CD14-positive monocyte (primary cell): ENCODE results near the gene STRA6. TPM values are rescaled to one million over a fixed set of nuclear protein-coding genes. Genes with fewer than 3 reads are reported as not detected.

Experiments used
- DNase-seq, 3 donors: peaks; one replicate each; pipeline ENCODE4 v3.0.0-alpha.2; 2011 to 2022
- H2AFZ ChIP-seq: 2 replicates; pipeline ENCODE4 v1.6.0; 2012; ENCODE audit warnings: mild to moderate bottlenecking, low read depth, low read length, inconsistent platforms; ENCODE audit not compliant: insufficient read depth, poor library complexity, severe bottlenecking
- H3K27ac ChIP-seq, 2 donors: 1 replicate in 1 of 2; 2 replicates in 1 of 2; pipeline ENCODE4 v1.5.1; 2012 to 2013; ENCODE audit warnings: low read length in 2 of 2, control low read depth in 1 of 2, inconsistent platforms in 1 of 2, low read depth in 1 of 2, mild to moderate bottlenecking in 1 of 2
- H3K27me3 ChIP-seq, 2 donors: one replicate each; pipeline versions ENCODE4 v1.6.0 to v1.6.1; 2011 to 2013; ENCODE audit warnings: low read length in 2 of 2; ENCODE audit not compliant: control insufficient read depth in 2 of 2, insufficient read depth in 2 of 2
- H3K36me3 ChIP-seq, 2 donors: replicated peaks in 1 of 2; 1 replicate in 1 of 2; 2 replicates in 1 of 2; pipeline versions ENCODE4 v1.5.1 to v1.6.1; 2012 to 2013; ENCODE audit warnings: low read length in 2 of 2, control low read depth in 1 of 2, inconsistent platforms in 1 of 2, mild to moderate bottlenecking in 1 of 2; ENCODE audit not compliant: insufficient read depth in 2 of 2, control insufficient read depth in 1 of 2
- H3K4me1 ChIP-seq, 2 donors: 1 replicate in 1 of 2; 2 replicates in 1 of 2; pipeline versions ENCODE4 v1.5.1 to v1.6.1; 2012 to 2013; ENCODE audit warnings: low read length in 2 of 2, control low read depth in 1 of 2, inconsistent platforms in 1 of 2, mild to moderate bottlenecking in 1 of 2, moderate library complexity in 1 of 2; ENCODE audit not compliant: insufficient read depth in 2 of 2, control insufficient read depth in 1 of 2
- H3K4me2 ChIP-seq: replicated peaks from 2 replicates; pipeline ENCODE3; 2012; ENCODE audit warnings: low read length, moderate library complexity, mild to moderate bottlenecking; ENCODE audit not compliant: poor library complexity, severe bottlenecking; ENCODE audit errors: extremely low read depth
- H3K4me3 ChIP-seq, 3 experiments: fragments of 200-600 bp in 1 of 3; sonication (generic) in 1 of 3; replicated peaks in 1 of 3; 1 replicate in 2 of 3; 2 replicates in 1 of 3; pipeline ENCODE4 v1.5.1; 2011 to 2013; ENCODE audit warnings: low read length in 3 of 3, mild to moderate bottlenecking in 3 of 3, control low read depth in 2 of 3, low read depth in 2 of 3, inconsistent platforms in 1 of 3, moderate library complexity in 1 of 3
- H3K79me2 ChIP-seq: 2 replicates; pipeline ENCODE4 v1.6.0; 2012; ENCODE audit warnings: mild to moderate bottlenecking, control low read depth, inconsistent platforms, low read length, moderate library complexity; ENCODE audit not compliant: insufficient read depth
- H3K9ac ChIP-seq: 2 replicates; pipeline ENCODE4 v1.6.0; 2017; ENCODE audit warnings: low read length, mild to moderate bottlenecking; ENCODE audit not compliant: insufficient read depth, poor library complexity, severe bottlenecking
- H3K9me3 ChIP-seq, 2 donors: replicated peaks in 1 of 2; 1 replicate in 1 of 2; 2 replicates in 1 of 2; pipeline versions ENCODE4 v1.5.1 to v1.6.1; 2012 to 2013; ENCODE audit warnings: low read length in 2 of 2, control low read depth in 1 of 2; ENCODE audit not compliant: control insufficient read depth in 1 of 2, insufficient read depth in 1 of 2
- H4K20me1 ChIP-seq: 2 replicates; pipeline ENCODE4 v1.6.0; 2012; ENCODE audit warnings: mild to moderate bottlenecking, low read length, control low read depth, moderate library complexity; ENCODE audit not compliant: insufficient read depth
- H3K27ac Mint-ChIP-seq, 7 donors: one replicate each; pipeline ENCODE4 v1.8.0; 2020; ENCODE audit warnings: mild to moderate bottlenecking in 7 of 7, mixed read lengths in 7 of 7, moderate library complexity in 6 of 7, inconsistent platforms in 2 of 7
- H3K27me3 Mint-ChIP-seq, 3 donors: one replicate each; pipeline ENCODE4 v1.8.0; 2021 to 2022; ENCODE audit warnings: low read depth in 3 of 3, mild to moderate bottlenecking in 3 of 3, mixed read lengths in 3 of 3, moderate library complexity in 3 of 3, inconsistent platforms in 1 of 3
- H3K36me3 Mint-ChIP-seq, 2 donors: one replicate each; pipeline ENCODE4 v1.8.0; 2020; ENCODE audit warnings: mixed read lengths in 2 of 2, inconsistent platforms in 1 of 2, mild to moderate bottlenecking in 1 of 2
- H3K4me1 Mint-ChIP-seq: one replicate; pipeline ENCODE4 v1.8.0; 2020; ENCODE audit warnings: mild to moderate bottlenecking, mixed read lengths
- H3K4me3 Mint-ChIP-seq, 2 donors: one replicate each; pipeline ENCODE4 v1.8.0; 2020; ENCODE audit warnings: mild to moderate bottlenecking in 2 of 2, mixed read lengths in 2 of 2, moderate library complexity in 1 of 2
- H3K9me3 Mint-ChIP-seq, 7 donors: one replicate each; pipeline ENCODE4 v1.8.0; 2020 to 2022; ENCODE audit warnings: mixed read lengths in 7 of 7, mild to moderate bottlenecking in 6 of 7, moderate library complexity in 6 of 7, inconsistent platforms in 2 of 7
- CTCF ChIP-seq: fragments of 200-600 bp; IDR thresholded peaks from one replicate; pipeline ENCODE4 v1.8.0; 2022; ENCODE audit warnings: antibody characterized with exemption, mild to moderate bottlenecking
- WGBS: methylation state at CpG from one replicate; pipeline ENCODE4 v1.1.5; 2013; ENCODE audit warnings: missing lambda C conversion rate; ENCODE audit not compliant: insufficient coverage; 5-methylcytosine and 5-hydroxymethylcytosine counted together
- intact Hi-C, 2 donors: fragments of 100-400 bp; cut with micrococcal nuclease; formaldehyde crosslinking; loops; one replicate each; pipeline versions ENCODE4 v1.15.0 to v1.15.1; 2023
- polyA plus RNA-seq, 3 donors: library from polyadenylated mRNA; depleted of rRNA in 1 of 3; unstranded in 2 of 3; stranded (reverse) in 1 of 3; fragments of 300-500 nt in 2 of 3; fragments of >200 nt in 1 of 3; fragmentation: Illumina TruSeq in 2 of 3; gene quantifications; 1 replicate in 2 of 3; 2 replicates in 1 of 3; pipeline ENCODE4 v1.2.3, GENCODE V29; 2012 to 2021

Gene STRA6
- polyA plus RNA-seq, 3 donors: not detected

GRCh38 chr15:74217907-74218885 lies 15.6 kb upstream of the STRA6 start:
- Histone ChIP-seq H3K36me3 (no peaks in the 10 kb centered on the region), H4K20me1 (no peaks in the 10 kb centered on the region), H3K4me3 (no peak overlapping the region), H3K27me3 (peaks cover 1 to 14% of the 10 kb centered on the region in 2 donors), H3K27ac (no peak overlapping the region), H2AFZ (no peak overlapping the region), H3K9ac (no peak overlapping the region), H3K4me1 (no peaks in the 10 kb centered on the region), H3K9me3 (no peaks in the 10 kb centered on the region), H3K79me2 (no peaks in the 10 kb centered on the region), H3K4me2 (no peak overlapping the region)
- Mint-ChIP-seq H3K4me1 (no peaks in the 10 kb centered on the region), H3K4me3 (no peak overlapping the region), H3K36me3 (no peaks in the 10 kb centered on the region), H3K27me3 (peaks cover 12 to 29% (median 23%) of the 10 kb centered on the region in 3 donors), H3K9me3 (no peaks in the 10 kb centered on the region), H3K27ac (no peak overlapping the region)
- intact Hi-C loops: no loop called here
- 98% methylated on average over 15 of the region's 16 CpGs for WGBS
- TF ChIP-seq CTCF: no peak
- DNase-seq: no peak

GRCh38 chr15:74216949-74217348 lies 14.4 kb upstream of the STRA6 start:
- Mint-ChIP-seq H3K9me3 (no peaks in the 10 kb centered on the region), H3K27me3 (peaks cover 11 to 18% (median 16%) of the 10 kb centered on the region in 3 donors), H3K4me1 (no peaks in the 10 kb centered on the region), H3K36me3 (no peaks in the 10 kb centered on the region), H3K27ac (no peak overlapping the region), H3K4me3 (no peak overlapping the region)
- H3K36me3 ChIP-seq: no peaks in the 10 kb centered on the region
- no peaks in the 10 kb centered on the region for H4K20me1 ChIP-seq
- intact Hi-C loops: no loop called here
- H3K27ac ChIP-seq: no peak overlapping the region
- H3K79me2 ChIP-seq: no peaks in the 10 kb centered on the region
- H3K4me2 ChIP-seq: no peak overlapping the region
- 100% methylated on average over 3 of the region's 3 CpGs for WGBS
- no peaks in the 10 kb centered on the region for H3K9me3 ChIP-seq
- no peak for DNase-seq
- no peak for TF ChIP-seq CTCF
- H3K27me3 ChIP-seq: peaks cover 0 to 5% of the 10 kb centered on the region in 2 donors
- no peak overlapping the region for H3K4me3 ChIP-seq
- no peak overlapping the region for H2AFZ ChIP-seq
- no peaks in the 10 kb centered on the region for H3K4me1 ChIP-seq
- H3K9ac ChIP-seq: no peak overlapping the region
